Activated B cell treated with CpG ODN at 0.5 μM for 24 hours (primary cell): ENCODE measurements around the gene CHI3L1. TPM values are rescaled to one million over a fixed set of nuclear protein-coding genes. Genes with fewer than 3 reads are reported as not detected.

ENCODE experiments used
- ATAC-seq: fragments of 200-7000 bp; cut with Tn5 transposase; one replicate; pipeline ENCODE4 v1.10.0; 2021; ENCODE audit warnings: low read depth, mild to moderate bottlenecking, moderate library complexity
- CTCF ChIA-PET: fragments of 350-600 bp; sonication (Branson Sonifier 250); formaldehyde crosslinking; loops from one replicate; lab custom pipeline; 2021; ENCODE audit warnings: antibody characterized with exemption; lab: Charles Lee
- POLR2A ChIA-PET: fragments of 350-600 bp; sonication (Branson Sonifier 250); formaldehyde crosslinking; loops from one replicate; lab custom pipeline; 2021; ENCODE audit warnings: antibody characterized with exemption; lab: Charles Lee
- DNase-seq: peaks from one replicate; pipeline ENCODE4 v3.0.0; 2022
- H3K27ac Mint-ChIP-seq: one replicate; pipeline ENCODE4 v1.8.0; 2020; ENCODE audit warnings: mixed read lengths
- H3K27me3 Mint-ChIP-seq: one replicate; pipeline ENCODE4 v1.8.0; 2021; ENCODE audit warnings: mixed read lengths
- H3K36me3 Mint-ChIP-seq: one replicate; pipeline ENCODE4 v1.8.0; 2021; ENCODE audit warnings: low read depth, mixed read lengths
- H3K4me1 Mint-ChIP-seq: one replicate; pipeline ENCODE4 v1.8.0; 2021; ENCODE audit warnings: mixed read lengths
- H3K4me3 Mint-ChIP-seq: one replicate; pipeline ENCODE4 v1.8.0; 2020; ENCODE audit warnings: mild to moderate bottlenecking, mixed read lengths
- H3K9me3 Mint-ChIP-seq: one replicate; pipeline ENCODE4 v1.8.0; 2020; ENCODE audit warnings: mixed read lengths
- intact Hi-C: fragments of 100-400 bp; cut with micrococcal nuclease; formaldehyde crosslinking; loops from one replicate; pipeline ENCODE4 v1.15.1; 2024
- total RNA-seq: library from RNA; stranded (reverse); gene quantifications from 2 replicates; pipeline ENCODE4 v1.2.3, GENCODE V29; 2022
- TF ChIP-seq, protein P1 (sequence below): fragments of 200-600 bp; IDR thresholded peaks from one replicate; pipeline ENCODE4 v1.8.0; 2022; ENCODE audit warnings: antibody characterized with exemption, mild to moderate bottlenecking

The CHI3L1 gene
- total RNA-seq, 1 donor from 2014 or later = 0.38 TPM

DNA sequence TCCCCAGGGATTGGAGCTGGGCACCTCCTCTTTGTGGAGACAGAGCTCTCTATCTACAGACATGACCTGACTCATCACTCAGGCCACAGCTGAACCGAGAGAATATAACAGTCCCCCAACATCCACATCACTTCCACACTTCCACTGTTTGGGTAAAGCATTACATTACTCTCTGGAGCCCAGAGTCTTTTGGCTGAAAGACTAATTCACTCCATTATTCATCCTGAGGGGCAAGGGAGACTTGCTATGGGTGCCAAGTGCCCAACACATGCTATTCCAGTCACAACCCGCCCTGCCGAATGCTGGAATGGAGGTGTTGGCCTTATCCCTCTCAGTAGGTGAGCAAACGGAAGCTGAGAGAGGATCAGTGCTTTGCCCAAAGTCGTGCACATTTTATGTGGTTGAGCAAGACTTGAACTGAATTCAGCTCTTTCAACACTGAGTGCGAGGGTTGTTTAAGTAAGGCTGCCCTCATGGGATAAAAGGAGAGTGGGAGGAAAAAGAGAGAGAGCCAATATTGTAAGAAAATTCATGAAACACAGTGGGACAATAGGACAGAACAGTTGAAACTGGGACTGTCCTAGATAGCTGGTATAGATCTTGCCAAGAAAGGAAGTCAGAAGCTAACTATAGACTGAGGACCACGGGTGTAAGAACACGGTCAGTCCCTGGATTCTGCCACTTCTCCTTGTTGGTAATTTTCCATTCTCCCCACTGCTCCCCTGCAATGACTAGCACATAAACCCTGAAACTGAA, 13.5 kb upstream of the CHI3L1 start:
- CTCF ChIA-PET = no interaction called here
- no peak overlapping the region for H3K27ac Mint-ChIP-seq
- TF ChIP-seq, protein P1, sequence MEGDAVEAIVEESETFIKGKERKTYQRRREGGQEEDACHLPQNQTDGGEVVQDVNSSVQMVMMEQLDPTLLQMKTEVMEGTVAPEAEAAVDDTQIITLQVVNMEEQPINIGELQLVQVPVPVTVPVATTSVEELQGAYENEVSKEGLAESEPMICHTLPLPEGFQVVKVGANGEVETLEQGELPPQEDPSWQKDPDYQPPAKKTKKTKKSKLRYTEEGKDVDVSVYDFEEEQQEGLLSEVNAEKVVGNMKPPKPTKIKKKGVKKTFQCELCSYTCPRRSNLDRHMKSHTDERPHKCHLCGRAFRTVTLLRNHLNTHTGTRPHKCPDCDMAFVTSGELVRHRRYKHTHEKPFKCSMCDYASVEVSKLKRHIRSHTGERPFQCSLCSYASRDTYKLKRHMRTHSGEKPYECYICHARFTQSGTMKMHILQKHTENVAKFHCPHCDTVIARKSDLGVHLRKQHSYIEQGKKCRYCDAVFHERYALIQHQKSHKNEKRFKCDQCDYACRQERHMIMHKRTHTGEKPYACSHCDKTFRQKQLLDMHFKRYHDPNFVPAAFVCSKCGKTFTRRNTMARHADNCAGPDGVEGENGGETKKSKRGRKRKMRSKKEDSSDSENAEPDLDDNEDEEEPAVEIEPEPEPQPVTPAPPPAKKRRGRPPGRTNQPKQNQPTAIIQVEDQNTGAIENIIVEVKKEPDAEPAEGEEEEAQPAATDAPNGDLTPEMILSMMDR = no peak
- no peak overlapping the region for H3K4me3 Mint-ChIP-seq
- intact Hi-C loops = no loop called here
- H3K9me3 Mint-ChIP-seq = no peaks in the 10 kb centered on the region
- peaks cover 30% of the 10 kb centered on the region for H3K27me3 Mint-ChIP-seq
- ATAC-seq (no peak), DNase-seq (no peak)
- no peaks in the 10 kb centered on the region for H3K36me3 Mint-ChIP-seq
- POLR2A ChIA-PET = no interaction called here
- no peaks in the 10 kb centered on the region for H3K4me1 Mint-ChIP-seq

DNA sequence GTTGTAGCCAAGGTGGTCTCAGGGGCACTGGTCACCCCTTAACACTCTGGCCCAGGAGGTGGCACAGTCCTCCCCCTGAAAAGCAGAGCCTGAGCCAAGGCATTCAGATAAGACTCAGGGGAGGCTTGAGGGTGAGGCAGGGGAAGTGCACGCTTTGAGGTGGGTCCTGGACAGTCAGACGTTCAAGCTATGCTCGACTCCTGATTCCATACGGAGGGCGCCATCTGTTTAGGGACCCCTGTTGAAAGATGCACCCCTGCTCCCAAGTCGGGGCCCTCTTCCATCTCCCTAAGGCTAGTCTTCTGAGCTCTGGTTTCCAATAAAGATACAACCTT, 12.9 kb upstream of the CHI3L1 start:
- H3K4me3 Mint-ChIP-seq = no peak overlapping the region
- no peaks in the 10 kb centered on the region for H3K36me3 Mint-ChIP-seq
- H3K27me3 Mint-ChIP-seq = peaks cover 30% of the 10 kb centered on the region
- H3K4me1 Mint-ChIP-seq = no peaks in the 10 kb centered on the region
- no peaks in the 10 kb centered on the region for H3K9me3 Mint-ChIP-seq
- no peak for ATAC-seq
- intact Hi-C loops = no loop called here
- ChIA-PET POLR2A (no interaction called here), CTCF (no interaction called here)
- H3K27ac Mint-ChIP-seq = no peak overlapping the region
- no peak for DNase-seq
- TF ChIP-seq, protein P1 = no peak

DNA sequence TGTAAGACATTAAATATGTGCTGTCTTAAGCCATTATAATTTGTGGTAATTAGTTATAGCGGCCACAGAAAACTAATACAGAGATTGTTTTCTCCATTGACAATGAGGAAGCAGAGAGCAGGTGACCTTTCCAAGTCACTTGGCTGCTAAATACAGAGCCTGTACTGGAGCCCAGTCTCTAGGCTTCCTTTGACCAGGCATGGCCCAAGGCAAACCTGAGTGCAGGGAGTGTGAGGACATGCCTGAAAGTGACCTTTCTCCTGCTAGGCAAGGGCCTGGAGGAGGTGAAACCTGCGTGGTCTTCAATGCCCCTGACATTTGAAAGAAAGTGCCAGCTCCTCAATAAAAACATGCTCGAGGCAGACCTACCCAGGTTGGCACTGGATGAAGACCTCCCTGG, 12.5 kb upstream of the CHI3L1 start:
- Mint-ChIP-seq H3K36me3 (no peaks in the 10 kb centered on the region), H3K27me3 (peaks cover 30% of the 10 kb centered on the region), H3K27ac (no peak overlapping the region), H3K4me3 (no peak overlapping the region), H3K4me1 (no peaks in the 10 kb centered on the region), H3K9me3 (no peaks in the 10 kb centered on the region)
- ATAC-seq (no peak), DNase-seq (no peak)
- ChIA-PET POLR2A (no interaction called here), CTCF (no interaction called here)
- TF ChIP-seq, protein P1 = no peak
- intact Hi-C loops = no loop called here

DNA sequence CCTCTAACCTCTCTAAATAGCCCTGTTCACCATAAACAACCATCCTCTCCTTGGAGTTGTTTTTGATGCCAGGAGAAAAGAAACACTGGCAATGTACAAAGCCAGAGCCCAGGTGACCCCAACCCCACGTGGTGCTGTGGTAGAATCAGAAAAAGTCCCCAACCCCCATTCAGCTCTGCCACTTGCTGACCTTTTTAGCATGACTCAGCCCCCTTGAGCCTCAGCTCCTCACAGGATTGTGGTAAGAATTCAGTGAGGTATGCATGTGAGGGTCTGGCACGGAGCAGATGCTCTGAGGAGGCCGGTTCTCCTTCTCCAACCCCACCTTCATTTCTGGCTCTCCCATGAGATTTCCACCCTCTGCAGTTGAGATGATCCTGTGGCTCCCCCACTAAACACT, 11.1 kb upstream of the CHI3L1 start:
- no peaks in the 10 kb centered on the region for H3K9me3 Mint-ChIP-seq
- no peaks in the 10 kb centered on the region for H3K36me3 Mint-ChIP-seq
- H3K4me1 Mint-ChIP-seq = no peaks in the 10 kb centered on the region
- ChIA-PET CTCF (no interaction called here), POLR2A (no interaction called here)
- no peak for ATAC-seq
- no peak overlapping the region for H3K27ac Mint-ChIP-seq
- DNase-seq = no peak
- intact Hi-C loops = no loop called here
- TF ChIP-seq, protein P1 = no peak
- peaks cover 24% of the 10 kb centered on the region for H3K27me3 Mint-ChIP-seq
- H3K4me3 Mint-ChIP-seq = no peak overlapping the region

DNA sequence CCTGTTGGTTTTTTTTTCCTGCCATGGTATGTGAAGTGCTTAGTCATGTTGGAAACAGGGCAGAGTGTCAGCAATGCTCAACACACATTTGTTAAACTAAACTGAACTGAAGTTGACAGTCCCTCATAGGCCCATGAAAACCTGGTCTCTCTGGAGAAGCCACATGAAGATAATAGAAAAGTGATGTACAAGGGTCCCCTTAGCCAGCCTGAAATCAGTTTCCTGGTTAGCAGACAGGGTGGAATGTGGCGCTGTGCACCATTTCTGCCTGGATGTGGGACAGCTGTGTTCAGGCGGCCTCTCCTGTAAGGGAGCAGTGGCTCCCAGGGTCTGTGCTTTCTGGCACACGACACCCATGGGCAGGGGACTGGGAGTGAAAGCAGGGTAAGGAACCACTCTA, 9.9 kb upstream of the CHI3L1 start:
- CTCF ChIA-PET = no interaction called here

More for the DNA sequence above, 9.9 kb upstream of the CHI3L1 start:
- Mint-ChIP-seq H3K4me1 (no peaks in the 10 kb centered on the region), H3K4me3 (no peak overlapping the region), H3K9me3 (no peaks in the 10 kb centered on the region), H3K27ac (no peak overlapping the region), H3K36me3 (no peaks in the 10 kb centered on the region), H3K27me3 (peaks cover 19% of the 10 kb centered on the region)
- no peak for ATAC-seq
- POLR2A ChIA-PET = no interaction called here
- intact Hi-C loops = no loop called here
- no peak for DNase-seq
- TF ChIP-seq, protein P1 = no peak
